Activated CD8-positive, alpha-beta memory T cell treated with anti-CD3 and anti-CD28 coated beads for 36 hours (primary cell): Measurements from ENCODE around the gene GUCY1A2. TPM values are rescaled to one million over a fixed set of nuclear protein-coding genes. Genes with fewer than 3 reads are reported as not detected.
"Not testable (repeated sequence)": the region's sequence is repeated elsewhere in the genome, so short reads cannot be mapped to it uniquely, and the experiment has no call there.

ENCODE experiments used
- CTCF ChIA-PET: fragments of 350-600 bp; sonication (Branson Sonifier 250); formaldehyde crosslinking; loops from one replicate; lab custom pipeline; 2021; ENCODE audit warnings: antibody characterized with exemption; lab: Charles Lee
- POLR2A ChIA-PET: fragments of 350-600 bp; sonication (Branson Sonifier 250); formaldehyde crosslinking; loops from one replicate; lab custom pipeline; 2021; ENCODE audit warnings: antibody characterized with exemption; lab: Charles Lee
- total RNA-seq, 2 experiments: library from RNA; stranded (reverse); gene quantifications; one replicate each; pipeline ENCODE4 v1.2.3, GENCODE V29; 2021

GUCY1A2 gene, protein sequence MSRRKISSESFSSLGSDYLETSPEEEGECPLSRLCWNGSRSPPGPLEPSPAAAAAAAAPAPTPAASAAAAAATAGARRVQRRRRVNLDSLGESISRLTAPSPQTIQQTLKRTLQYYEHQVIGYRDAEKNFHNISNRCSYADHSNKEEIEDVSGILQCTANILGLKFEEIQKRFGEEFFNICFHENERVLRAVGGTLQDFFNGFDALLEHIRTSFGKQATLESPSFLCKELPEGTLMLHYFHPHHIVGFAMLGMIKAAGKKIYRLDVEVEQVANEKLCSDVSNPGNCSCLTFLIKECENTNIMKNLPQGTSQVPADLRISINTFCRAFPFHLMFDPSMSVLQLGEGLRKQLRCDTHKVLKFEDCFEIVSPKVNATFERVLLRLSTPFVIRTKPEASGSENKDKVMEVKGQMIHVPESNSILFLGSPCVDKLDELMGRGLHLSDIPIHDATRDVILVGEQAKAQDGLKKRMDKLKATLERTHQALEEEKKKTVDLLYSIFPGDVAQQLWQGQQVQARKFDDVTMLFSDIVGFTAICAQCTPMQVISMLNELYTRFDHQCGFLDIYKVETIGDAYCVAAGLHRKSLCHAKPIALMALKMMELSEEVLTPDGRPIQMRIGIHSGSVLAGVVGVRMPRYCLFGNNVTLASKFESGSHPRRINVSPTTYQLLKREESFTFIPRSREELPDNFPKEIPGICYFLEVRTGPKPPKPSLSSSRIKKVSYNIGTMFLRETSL
- not detected for total RNA-seq

DNA sequence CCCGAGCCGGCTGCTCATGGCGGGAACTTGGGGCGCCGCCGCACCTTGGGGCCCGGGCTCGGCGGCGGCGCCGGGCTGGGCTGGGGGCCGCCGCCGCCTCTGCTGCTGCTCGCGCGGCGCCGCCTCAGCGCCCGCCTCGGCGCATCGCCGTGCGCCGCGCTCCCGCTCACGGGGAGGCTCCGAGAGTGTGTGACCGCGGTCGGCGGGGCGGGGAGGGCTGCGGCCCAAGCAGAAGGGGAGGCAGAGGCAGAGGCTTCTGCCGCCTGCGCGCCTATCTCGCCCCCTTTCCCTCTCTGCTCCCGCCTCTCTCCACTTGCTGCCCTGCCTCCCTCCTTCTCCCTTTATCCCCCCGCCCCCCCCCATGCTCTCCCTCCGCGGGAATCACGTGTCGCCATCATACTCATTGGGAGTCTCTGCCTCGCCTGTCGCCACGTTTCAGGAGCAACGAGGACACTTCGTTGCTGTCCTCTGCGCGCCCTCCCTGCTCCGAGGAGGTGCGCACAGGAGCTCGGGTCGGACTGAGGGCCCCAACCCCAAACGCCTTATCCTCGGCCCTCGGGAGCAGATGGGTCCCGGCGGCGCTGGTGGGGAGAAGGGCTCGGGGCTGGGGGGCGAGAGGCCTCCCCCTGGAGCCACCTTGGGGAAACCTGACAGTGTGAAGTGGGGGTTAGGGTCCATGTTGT is at the start of gene GUCY1A2:
GUCY1A2 (minus strand) TSS at position 258 of the 683 bp plus-strand sequence. CDS start 421 bp downstream, outside the sequence.
- ChIA-PET CTCF (interaction anchor here (0.6 kb wide), 1 partner anchor 155 kb away, joined by 3 read pairs; no protein-coding TSS in a partner anchor), POLR2A (no interaction called here)

DNA sequence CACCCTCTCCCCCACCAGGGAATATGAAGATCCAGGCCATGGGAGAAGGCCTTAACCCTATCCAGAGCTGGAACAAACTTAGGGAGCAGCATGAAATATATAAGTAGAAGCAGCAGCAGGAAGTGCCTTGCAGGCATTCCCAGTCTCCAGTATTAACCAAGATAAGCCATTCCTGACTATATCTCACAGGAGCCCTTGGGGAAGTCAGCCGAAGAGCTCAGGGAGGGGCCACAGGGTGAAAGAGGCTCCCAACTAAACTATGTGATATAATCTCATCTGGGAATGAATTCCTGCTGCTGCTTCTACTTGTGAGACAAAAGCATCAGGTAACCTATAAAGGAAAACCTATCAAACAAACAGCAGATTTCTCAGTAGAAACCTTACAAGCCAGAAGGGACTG is 36.1 kb upstream of the GUCY1A2 start:
- ChIA-PET POLR2A (no interaction called here), CTCF (no interaction called here)

DNA sequence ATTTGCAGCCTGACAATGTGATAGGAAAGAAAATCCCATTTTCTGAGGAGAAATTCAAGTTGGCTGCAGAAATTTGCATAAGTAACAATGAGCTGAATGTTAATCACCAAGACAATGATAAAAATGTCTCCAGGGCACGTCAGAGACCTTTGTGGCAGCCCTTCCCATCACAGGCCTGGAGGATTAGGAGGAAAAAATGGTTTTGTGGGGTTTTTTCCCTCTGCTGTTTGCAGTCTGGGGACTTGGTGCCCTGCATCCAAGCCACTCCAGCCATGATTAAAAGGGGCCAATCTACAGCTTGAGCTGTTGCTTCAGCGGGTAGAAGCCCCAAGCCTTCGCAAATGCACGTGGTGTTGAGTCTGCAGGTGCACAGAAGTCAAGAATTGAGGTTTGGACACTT is 33.1 kb upstream of the GUCY1A2 start:
- CTCF ChIA-PET, POLR2A ChIA-PET: not testable (repeated sequence)

DNA sequence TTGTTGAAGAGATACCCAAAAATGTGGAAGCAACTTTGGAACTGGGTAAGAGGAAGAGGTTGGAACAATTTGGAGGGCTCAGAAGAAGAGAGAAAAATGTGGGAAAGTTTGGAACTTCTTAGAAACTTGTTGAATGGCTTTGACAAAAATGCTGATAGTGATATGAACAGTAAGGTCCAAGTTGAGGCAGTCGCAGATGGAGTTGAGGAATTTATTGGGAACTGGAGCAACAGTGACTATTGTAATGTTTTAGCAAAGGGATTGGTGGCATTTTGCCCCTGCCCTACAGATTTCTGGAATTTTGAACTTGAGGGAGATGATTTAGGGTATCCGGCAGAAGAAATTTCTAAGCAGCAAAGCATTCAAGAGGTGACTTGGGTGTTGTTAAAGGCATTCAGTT is 32.6 kb upstream of the GUCY1A2 start:
- CTCF ChIA-PET, POLR2A ChIA-PET: not testable (repeated sequence)

DNA sequence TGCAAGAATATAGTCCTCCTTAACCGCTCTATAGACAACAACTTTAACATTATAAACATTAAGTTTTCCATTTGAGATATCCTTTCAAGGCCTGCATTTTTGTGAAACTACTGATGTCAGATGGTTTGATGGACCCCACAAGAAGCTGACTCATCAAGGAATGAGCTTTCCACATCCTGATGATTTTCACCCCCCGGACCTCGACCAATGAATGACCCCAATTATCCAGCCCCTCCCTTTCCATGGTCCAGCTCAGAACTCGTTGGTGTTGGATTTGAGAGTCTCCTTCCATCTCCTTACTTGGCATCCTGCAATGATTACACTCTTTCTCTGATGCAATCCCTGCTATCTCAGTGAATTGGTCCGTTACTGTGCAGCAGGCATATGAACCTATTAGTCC is 31.8 kb upstream of the GUCY1A2 start:
- POLR2A ChIA-PET, result no interaction called here
- CTCF ChIA-PET, result no interaction called here

DNA sequence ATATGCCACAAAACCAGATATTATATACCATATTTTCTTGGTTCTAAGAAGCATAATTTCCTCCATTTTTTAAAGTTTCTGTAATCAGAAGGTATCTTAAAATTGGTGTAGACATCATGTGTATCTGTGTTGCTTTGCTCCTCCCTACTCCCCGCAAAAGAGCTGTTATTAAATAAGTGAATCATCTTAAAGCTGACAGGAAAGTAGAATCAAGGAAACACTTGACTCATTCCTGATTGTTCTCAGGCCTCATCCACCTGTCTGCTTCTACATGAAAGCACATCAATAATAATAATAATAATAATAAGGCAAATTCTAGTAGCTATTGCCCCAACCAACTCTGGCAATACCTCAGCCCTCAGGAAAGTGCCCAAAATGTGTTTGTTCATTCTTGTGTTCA is 26.2 kb upstream of the GUCY1A2 start:
- POLR2A ChIA-PET, result no interaction called here
- CTCF ChIA-PET, result no interaction called here

DNA sequence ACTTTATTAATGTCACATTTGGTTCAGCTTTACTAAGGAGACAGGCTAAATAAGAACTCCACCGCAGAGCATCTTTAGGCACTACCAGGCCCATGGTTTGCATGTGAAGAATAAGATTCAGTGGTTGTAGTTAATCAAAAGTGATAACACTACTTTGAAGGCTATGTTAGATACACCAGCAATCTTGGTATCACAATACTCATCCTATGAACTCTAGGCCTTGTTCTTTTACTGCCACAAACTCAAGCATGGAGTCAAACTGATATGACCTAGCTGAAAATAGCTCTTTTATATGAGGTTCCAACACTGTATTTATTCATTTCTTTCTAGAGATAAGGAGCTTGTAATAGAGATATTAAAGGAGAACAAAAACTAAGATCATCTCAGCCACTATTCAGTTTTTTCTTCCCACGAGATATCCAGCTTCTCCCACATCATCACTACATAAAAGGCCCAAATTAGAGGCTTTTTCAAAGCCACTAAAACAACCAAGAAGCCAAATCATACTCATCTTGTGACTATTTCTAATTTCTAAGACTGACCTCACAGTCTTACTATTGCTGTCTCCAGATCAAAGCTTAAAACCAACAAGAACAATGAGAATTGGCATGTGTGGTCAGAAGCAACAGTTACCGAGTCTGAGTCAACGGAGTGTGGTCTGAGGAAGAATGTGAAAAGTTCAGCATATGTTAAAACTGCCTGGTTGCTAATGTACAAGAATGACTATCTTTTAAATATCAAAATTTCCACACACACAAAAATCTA is 25.1 kb upstream of the GUCY1A2 start:
- ChIA-PET POLR2A (no interaction called here), CTCF (no interaction called here)

DNA sequence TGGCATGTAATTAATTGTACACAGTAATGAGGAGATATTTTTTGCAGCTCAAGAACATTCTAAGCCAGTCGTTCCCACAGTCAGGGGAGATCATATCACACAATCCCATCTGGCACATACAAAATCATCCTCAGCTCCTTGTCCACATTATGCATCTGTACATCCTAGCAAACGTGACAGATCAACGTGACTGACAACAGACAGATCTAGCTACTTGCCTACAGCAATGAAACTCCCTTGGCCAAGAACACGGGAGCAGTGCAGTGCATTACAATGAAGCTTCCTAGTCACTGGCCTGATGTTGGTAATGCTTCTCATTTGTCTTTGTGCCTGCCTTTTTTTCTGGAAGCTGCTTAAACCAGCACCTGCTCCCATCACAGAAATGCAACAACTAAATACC is 24.5 kb upstream of the GUCY1A2 start:
- ChIA-PET POLR2A (no interaction called here), CTCF (no interaction called here)

DNA sequence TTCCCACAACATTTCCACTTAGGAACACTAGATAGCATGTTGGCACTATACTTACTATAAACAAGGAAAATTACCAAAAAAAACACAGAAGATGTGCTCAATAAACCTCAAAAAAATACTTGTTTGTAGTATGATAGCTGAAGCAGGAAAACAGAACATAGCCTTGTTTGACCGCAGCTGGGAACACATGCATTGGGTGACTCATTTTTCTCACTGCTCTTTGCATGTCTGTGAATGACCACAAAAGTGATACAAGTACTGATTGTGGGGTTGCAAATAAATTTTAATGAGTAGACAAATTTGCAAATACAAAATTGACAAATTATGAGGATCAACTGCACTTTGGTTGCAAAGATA is 22.8 kb upstream of the GUCY1A2 start:
- ChIA-PET CTCF (no interaction called here), POLR2A (no interaction called here)

DNA sequence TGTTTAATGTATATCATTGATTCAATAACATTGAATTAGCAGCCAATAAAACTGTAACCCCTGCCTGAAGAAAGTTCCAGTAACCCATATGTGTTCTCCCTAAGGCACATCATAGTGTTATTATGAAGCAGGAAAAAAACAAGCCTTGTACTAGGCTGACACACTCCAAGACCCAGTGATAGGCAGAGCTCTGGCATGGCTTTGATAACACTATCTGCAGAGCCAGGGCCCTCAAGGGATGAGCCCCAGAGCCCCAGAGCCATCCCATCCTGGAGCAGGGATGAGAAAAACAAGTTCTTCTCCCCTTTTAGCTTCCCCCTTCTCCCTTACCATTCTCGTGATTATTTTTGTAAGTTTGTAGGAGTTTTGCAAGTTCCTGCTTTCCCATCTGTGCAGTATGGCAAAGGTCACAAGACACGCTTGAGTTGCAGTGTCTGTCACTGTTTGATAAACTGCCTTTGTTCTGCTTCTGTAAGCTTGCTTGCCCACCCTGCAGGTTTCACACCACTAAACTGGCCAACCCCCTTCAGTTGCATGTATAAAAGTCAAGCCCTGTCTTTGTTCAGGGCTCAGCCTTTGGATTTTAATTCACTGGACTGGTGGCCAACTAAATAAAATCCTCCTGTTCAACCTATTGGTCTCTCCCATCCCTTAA is 22.3 kb upstream of the GUCY1A2 start:
- ChIA-PET CTCF (no interaction called here), POLR2A (no interaction called here)

DNA sequence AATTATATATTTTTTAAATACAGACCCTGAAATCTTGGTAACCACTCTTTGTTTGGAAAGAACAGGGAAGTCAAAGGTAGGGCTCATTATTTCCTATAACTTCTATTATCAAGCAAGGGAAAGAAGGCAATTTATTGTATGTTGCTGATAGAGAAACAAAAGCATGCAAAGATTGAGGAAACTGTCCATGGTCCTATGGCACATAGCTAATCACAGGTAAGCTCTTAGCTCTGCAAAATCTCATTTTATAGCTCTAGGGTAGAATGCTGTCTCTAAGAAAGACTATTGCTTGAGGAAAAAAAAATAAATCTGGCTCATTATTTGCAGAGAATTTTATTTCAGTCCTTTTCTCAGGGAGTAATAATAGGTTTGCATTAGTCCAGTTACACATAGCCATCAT is 7.4 kb upstream of the GUCY1A2 start:
- ChIA-PET CTCF (interaction anchor here (1.0 kb wide), 1 partner anchor 13 kb away, joined by 3 read pairs; no protein-coding TSS in a partner anchor), POLR2A (no interaction called here)

DNA sequence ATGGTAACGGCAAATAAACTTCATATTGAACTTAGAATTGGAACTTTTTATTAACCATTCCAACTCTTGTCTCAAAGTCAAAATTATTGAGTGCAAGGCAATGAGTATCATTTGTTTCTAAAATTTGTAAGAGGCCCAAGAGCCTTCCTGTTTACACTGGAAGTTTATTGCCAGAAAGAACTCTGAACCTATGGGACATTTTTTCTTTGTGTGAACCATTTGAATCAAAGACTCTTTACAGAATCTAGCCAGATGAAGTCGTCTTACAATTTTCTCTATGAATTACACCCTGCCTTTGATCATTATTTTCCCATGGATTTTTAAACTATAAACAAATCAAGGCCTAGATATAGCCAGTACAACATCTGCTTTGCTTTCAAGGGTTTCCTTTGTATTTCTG is 2.3 kb upstream of the GUCY1A2 start:
- ChIA-PET POLR2A (no interaction called here), CTCF (no interaction called here)

DNA sequence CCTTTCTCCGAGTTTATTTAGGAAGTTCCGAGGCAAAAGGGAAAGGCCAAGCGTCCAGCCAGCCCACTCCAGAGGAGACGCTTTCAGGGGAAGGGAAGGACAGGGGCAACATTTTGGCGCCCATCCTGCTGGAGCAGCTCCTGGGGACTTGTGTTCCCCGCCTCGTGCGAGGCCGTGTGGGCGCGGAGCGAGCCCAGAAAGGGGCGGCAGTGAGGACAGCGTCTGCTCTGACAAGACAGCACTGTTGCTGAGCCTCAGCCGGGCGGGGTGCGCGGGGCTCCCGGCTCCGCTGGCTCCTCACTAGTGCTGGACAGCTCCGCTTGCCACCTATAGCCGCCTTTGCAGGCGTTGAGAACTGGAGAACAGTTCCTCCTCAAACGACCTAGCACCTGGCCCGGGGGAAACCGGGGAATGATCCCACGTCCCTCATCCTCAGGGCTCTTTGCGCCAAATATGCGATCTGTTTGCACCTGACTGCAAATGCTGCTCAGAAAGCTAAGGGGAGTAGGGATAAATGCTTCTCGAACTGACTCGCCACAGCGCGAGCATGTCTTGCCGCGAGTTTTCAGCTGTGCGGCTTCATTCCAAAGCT is 722 bp upstream of the GUCY1A2 start:
- CTCF ChIA-PET, result no interaction called here
- POLR2A ChIA-PET, result no interaction called here

DNA sequence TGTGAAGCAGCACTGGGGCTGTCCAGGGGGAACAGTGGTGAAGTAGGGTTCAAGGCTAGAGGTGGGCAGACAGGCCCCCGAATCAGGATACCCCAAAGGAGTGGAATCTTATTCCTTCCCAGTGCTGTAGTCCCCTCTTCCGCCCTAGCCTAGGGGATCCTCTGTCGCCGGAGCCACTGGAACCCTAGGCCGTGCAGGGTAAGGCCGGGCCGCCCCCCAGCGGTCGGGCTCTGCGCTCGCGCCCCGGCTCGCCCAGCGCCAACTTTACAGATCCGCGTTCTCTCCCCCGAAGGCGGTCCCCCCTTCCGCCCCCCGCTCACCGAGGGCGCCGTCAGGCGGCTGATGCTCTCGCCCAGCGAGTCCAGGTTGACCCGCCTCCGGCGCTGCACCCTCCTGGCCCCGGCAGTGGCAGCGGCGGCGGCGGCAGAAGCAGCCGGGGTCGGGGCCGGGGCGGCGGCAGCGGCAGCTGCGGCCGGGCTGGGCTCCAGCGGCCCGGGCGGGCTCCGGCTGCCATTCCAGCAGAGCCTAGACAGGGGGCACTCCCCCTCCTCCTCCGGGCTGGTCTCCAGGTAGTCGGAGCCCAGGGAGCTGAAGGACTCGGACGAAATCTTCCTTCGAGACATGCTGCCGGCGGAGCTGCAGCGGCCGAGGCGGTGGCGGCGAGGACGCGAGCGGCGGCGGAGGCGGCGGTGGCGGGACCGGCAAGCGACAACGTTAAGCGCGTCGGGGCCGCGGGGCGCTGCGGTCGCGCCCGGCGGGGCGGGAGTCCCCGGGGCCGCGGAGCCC is 650 bp downstream of the GUCY1A2 start:
- ChIA-PET POLR2A (no interaction called here), CTCF (interaction anchor here (0.6 kb wide), 1 partner anchor 154 kb away, joined by 3 read pairs; no protein-coding TSS in a partner anchor)

DNA sequence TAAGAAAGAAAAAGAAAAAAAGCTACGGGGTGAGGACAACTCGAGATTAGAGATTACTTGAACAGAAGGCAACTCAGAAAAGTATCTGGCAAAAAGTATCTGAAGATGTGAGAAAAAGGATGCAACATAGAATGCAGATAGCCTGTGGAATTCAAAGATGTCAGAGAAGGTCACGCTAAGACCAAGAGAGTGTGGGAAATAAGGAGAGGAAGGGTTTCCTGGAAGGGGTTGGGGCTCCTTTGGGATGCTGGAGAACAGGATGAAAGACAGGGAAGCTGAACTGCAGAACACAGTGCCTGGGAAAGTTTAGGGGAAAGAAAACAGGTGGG is 1.2 kb downstream of the GUCY1A2 start:
- POLR2A ChIA-PET, result no interaction called here
- CTCF ChIA-PET, result no interaction called here

DNA sequence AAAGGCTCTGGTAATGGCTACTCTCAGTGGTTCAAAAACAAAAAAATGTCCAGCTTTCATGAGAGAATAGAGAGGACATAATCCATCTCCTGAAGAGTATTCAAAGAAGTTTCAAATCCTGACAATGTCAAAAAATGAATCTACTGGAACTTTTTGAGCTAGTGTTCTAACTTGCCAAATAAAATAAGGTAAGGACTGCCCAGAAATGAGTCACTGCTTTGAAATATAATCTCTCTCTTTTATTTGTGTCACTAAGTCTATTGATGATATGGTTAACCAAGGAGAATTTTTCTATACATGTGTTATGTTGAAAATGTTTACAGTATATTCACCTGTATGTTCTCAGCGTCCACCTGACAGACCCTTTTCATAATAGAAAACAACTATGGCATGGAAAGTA is 3.4 kb downstream of the GUCY1A2 start:
- POLR2A ChIA-PET, result no interaction called here
- CTCF ChIA-PET, result no interaction called here

DNA sequence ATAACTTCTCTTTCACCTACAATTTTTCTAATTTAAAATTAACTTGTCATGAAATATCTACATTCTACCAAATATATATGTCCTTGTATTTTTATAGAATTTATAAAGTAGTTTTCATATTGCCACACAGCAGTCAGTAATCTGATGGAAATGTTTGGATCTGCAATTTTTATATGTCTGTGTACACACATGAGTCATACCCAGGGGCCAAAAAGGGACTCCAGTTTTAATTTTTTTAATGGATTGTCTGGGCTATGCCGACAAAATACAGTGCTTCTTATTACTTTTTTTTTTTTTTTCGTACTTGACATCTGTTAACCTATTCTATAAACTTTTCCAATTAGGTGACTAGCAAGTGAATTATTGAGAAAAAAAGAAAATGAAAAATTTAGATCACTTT is 6.3 kb downstream of the GUCY1A2 start:
- CTCF ChIA-PET, result no interaction called here
- POLR2A ChIA-PET, result no interaction called here

DNA sequence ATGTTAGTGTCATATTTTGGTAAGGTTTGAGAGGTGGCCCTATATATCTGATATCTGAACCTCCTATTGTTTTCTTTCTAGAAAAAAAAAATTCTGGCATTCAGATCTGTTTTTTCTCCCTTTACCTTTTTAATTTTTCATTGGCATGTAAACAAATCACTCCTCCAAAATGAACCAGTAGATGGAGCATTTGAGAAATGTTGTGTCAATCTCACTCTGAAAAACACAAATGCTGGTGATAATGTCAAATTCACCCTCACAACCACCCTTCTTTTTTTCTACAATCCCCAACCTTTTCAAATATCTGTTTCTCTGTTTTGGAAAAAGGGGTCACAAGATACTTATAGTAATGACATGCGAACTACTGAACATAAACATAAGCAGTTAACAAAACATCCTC is 9.1 kb downstream of the GUCY1A2 start:
- ChIA-PET CTCF (no interaction called here), POLR2A (no interaction called here)
